Measurements from ENCODE around the gene AQP11.

AQP11 gene

DNA sequence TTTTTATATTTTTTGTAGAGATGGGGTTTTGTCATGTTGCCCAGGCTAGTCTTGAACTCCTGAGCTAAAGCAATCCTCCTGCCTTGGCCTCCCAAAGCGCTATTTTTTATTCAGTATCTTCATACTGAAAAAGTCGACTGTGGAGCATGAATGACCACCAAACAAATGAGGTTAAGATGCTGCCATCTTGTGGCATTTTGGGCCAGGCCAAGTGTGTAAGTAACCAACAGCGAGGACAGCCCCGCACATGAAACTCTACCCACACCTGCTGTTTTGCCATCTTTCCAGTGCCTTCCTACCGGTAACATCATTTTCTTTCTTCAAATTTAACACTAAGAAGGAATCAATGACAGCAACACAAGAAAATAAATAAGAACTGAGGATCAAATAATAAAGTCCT is 32.2 kb upstream of the AQP11 start:
- TF ChIP-seq, protein P1, sequence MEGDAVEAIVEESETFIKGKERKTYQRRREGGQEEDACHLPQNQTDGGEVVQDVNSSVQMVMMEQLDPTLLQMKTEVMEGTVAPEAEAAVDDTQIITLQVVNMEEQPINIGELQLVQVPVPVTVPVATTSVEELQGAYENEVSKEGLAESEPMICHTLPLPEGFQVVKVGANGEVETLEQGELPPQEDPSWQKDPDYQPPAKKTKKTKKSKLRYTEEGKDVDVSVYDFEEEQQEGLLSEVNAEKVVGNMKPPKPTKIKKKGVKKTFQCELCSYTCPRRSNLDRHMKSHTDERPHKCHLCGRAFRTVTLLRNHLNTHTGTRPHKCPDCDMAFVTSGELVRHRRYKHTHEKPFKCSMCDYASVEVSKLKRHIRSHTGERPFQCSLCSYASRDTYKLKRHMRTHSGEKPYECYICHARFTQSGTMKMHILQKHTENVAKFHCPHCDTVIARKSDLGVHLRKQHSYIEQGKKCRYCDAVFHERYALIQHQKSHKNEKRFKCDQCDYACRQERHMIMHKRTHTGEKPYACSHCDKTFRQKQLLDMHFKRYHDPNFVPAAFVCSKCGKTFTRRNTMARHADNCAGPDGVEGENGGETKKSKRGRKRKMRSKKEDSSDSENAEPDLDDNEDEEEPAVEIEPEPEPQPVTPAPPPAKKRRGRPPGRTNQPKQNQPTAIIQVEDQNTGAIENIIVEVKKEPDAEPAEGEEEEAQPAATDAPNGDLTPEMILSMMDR (IDR thresholded peaks at IDR 0.05; ENCODE audit: low read depth, low read length, missing control alignments): peak; percentile 56
- Histone ChIP-seq H3K27ac (no peak overlapping the region), H3K27me3 (replicated peaks) (no peaks in the 10 kb centered on the region), H3K36me3 (replicated peaks) (no peaks in the 10 kb centered on the region), H3K4me3 (ENCODE audit: low read depth, low read length) (no peak overlapping the region)
- peak; percentile 16 for DNase-seq
- in situ Hi-C loops (cut with HindIII; ENCODE audit: low pct_ligation_motif_present, low sequenced_read_pairs): no loop called here

DNA sequence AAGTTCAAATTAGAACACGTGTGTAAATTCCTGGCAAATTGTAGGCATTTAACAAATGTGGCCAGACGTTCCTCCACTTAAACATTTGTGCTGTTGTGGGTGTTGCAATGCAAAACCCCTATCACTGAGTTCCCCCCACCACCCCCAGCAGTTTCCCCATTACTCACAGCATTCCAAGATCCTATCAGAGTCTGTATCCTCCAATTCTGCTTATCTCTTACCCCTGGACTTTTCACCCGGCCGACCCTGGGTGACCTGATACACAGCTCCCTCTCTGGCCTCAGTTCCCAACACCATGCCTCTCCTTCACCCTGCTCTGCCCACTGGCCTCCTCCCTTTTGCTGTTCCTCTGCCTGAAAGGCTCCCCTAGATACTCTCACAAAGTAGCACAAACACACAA is 31.4 kb upstream of the AQP11 start:
- Histone ChIP-seq H3K36me3 (replicated peaks) (no peaks in the 10 kb centered on the region), H3K27ac (no peak overlapping the region), H3K4me3 (ENCODE audit: low read depth, low read length) (no peak overlapping the region), H3K27me3 (replicated peaks) (no peaks in the 10 kb centered on the region)
- TF ChIP-seq, protein P1 (IDR thresholded peaks at IDR 0.05; ENCODE audit: low read depth, low read length, missing control alignments): no peak
- in situ Hi-C loops (cut with HindIII; ENCODE audit: low pct_ligation_motif_present, low sequenced_read_pairs): no loop called here
- no peak for DNase-seq

DNA sequence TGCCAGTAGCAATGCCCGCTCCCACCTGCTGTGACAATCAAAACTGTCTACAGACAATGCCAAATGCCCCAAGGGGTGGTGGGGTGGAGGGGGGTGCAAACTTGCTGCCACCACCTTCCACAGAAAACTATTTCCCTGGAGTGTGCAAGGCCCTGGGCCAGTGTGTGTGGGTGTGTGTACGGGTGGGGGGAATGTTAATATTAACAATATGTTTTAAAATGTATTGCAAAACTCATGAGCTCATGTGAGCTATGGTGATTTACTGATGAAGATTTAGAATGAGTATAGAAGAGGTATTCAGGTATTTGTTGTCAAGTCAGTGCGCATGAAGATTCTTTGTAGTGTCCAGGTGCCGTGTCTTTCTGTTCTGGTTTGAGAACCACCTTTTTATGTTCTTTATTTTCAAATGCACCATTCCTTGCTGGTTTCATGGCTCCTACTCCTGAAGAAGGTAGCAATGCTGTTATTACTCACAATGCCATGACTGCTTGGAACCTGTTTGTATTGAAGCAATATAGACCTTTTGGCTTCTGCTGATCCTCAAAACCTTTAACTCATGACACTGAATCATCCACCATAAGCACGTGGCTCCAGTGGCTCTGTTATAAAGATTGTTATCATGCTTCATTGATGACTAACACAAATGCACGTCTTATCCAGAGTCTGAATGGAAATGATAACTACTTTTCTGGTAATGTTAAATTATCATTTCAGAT is 29.9 kb upstream of the AQP11 start:
- in situ Hi-C loops (cut with HindIII; ENCODE audit: low pct_ligation_motif_present, low sequenced_read_pairs): no loop called here
- Histone ChIP-seq H3K27ac (peak overlapping the region; percentile 47), H3K36me3 (replicated peaks) (no peaks in the 10 kb centered on the region), H3K27me3 (replicated peaks) (no peaks in the 10 kb centered on the region), H3K4me3 (ENCODE audit: low read depth, low read length) (no peak overlapping the region)
- DNase-seq: peak; percentile 88
- TF ChIP-seq, protein P1 (IDR thresholded peaks at IDR 0.05; ENCODE audit: low read depth, low read length, missing control alignments): no peak

DNA sequence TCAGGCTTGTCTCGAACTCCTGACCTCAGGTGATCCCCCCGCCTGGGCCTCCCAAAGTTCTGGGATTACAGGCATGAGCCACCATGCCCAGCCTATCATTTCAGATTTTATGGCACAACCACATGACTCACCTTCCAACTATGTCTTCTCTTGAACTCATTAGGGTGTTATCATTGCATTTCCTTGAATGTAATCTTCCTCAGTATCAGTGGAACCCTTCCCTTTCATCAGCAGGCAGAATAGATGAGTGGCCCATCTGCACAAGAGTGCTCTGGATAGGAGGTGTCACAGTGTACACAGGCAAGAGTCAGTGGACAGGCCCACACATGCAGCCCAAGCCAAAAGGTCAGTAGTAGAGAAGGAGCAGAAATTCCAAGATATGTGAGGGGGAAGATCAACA is 29.1 kb upstream of the AQP11 start:
- TF ChIP-seq, protein P1 (IDR thresholded peaks at IDR 0.05; ENCODE audit: low read depth, low read length, missing control alignments): no peak
- Histone ChIP-seq H3K36me3 (replicated peaks) (no peaks in the 10 kb centered on the region), H3K27ac (peak overlapping the region; percentile 47), H3K4me3 (ENCODE audit: low read depth, low read length) (no peak overlapping the region), H3K27me3 (replicated peaks) (no peaks in the 10 kb centered on the region)
- DNase-seq: peak; percentile 47
- in situ Hi-C loops (cut with HindIII; ENCODE audit: low pct_ligation_motif_present, low sequenced_read_pairs): no loop called here

DNA sequence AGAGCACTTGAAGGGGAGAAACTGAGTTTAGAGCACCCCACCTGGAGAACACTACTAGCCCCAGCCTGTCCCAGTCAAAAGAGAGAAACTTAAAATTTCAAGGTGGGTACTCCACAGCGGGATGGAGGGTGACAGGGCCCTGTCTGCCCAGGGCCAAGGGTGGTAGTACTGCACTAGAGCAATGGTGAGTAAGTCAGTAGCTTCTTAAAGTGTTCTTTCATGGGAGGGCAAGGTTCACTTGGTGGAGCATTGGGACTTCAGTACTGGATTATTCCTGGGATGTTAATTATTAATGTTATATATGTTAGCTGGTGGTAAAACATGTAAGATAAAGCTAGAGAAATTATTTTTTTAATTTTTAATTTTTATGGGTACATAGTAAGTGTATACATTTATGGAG is 28.5 kb upstream of the AQP11 start:
- Histone ChIP-seq H3K27me3 (replicated peaks) (no peaks in the 10 kb centered on the region), H3K36me3 (replicated peaks) (no peaks in the 10 kb centered on the region), H3K27ac (no peak overlapping the region), H3K4me3 (ENCODE audit: low read depth, low read length) (no peak overlapping the region)
- DNase-seq: no peak
- in situ Hi-C loops (cut with HindIII; ENCODE audit: low pct_ligation_motif_present, low sequenced_read_pairs): no loop called here
- TF ChIP-seq, protein P1 (IDR thresholded peaks at IDR 0.05; ENCODE audit: low read depth, low read length, missing control alignments): no peak

DNA sequence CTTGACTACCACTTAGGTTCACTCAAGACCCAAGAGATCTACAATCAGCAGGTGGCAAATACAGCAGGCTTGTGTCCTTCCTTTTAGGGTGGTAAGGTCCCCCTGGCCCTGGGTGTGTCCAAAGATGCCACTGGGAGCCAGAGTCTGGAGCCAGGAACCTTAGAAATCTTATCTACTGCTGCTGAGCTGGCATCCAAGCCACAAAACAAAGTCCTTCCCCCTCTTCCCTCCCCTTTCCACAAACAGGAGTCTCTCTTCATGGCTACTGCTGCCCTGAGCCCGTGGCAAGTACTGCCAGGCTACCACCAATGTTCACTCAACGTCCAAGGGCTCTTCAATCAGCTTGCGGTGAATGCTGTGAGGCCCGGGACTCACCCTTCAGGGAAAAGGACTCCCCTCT is 21.4 kb upstream of the AQP11 start:
- Histone ChIP-seq H3K4me3 (ENCODE audit: low read depth, low read length) (no peak overlapping the region), H3K36me3 (replicated peaks) (no peaks in the 10 kb centered on the region), H3K27ac (no peak overlapping the region), H3K27me3 (replicated peaks) (no peaks in the 10 kb centered on the region)
- no peak for DNase-seq
- TF ChIP-seq, protein P1 (IDR thresholded peaks at IDR 0.05; ENCODE audit: low read depth, low read length, missing control alignments): no peak
- in situ Hi-C loops (cut with HindIII; ENCODE audit: low pct_ligation_motif_present, low sequenced_read_pairs): no loop called here
